Measurements from ENCODE around the gene RNF123.
"Not testable (repeated sequence)": the region's sequence is repeated elsewhere in the genome, so short reads cannot be mapped to it uniquely, and the experiment has no call there.

The RNF123 gene

DNA sequence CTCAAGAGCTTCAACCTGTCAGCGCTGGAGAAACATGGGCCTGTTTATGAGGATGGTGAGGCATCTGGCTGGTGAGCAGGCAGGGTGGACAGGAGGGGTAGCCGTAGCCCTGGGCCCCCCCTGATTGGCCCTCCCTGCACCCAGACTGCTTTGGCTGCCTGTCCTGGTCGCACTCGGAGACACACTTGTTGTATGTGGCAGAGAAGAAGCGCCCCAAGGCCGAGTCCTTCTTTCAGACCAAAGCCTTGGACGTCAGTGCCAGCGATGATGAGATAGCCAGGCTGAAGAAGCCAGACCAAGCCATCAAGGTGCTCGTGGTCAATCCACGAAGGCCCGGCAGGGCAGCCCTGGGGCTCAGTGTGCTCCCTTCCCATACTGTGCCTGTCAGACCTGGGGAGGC lies 13.4 kb upstream of the RNF123 start:
- TF ChIP-seq, protein P1, sequence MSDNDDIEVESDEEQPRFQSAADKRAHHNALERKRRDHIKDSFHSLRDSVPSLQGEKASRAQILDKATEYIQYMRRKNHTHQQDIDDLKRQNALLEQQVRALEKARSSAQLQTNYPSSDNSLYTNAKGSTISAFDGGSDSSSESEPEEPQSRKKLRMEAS (IDR thresholded peaks at IDR 0.05; ENCODE audit: low read depth, low read length): no peak
- TF ChIP-seq, protein P2, sequence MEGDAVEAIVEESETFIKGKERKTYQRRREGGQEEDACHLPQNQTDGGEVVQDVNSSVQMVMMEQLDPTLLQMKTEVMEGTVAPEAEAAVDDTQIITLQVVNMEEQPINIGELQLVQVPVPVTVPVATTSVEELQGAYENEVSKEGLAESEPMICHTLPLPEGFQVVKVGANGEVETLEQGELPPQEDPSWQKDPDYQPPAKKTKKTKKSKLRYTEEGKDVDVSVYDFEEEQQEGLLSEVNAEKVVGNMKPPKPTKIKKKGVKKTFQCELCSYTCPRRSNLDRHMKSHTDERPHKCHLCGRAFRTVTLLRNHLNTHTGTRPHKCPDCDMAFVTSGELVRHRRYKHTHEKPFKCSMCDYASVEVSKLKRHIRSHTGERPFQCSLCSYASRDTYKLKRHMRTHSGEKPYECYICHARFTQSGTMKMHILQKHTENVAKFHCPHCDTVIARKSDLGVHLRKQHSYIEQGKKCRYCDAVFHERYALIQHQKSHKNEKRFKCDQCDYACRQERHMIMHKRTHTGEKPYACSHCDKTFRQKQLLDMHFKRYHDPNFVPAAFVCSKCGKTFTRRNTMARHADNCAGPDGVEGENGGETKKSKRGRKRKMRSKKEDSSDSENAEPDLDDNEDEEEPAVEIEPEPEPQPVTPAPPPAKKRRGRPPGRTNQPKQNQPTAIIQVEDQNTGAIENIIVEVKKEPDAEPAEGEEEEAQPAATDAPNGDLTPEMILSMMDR (IDR thresholded peaks at IDR 0.05; ENCODE audit: low read depth, low read length): no peak
- TF ChIP-seq POLR2A (IDR thresholded peaks at IDR 0.05; ENCODE audit: extremely low read depth, insufficient read length) (no peak), MYC (IDR thresholded peaks at IDR 0.05; ENCODE audit: low read depth, low read length) (no peak)
- no peak overlapping the region for H3K4me3 ChIP-seq (ENCODE audit: low read depth, low read length)
- no peak for DNase-seq (ENCODE audit: low read depth)

DNA sequence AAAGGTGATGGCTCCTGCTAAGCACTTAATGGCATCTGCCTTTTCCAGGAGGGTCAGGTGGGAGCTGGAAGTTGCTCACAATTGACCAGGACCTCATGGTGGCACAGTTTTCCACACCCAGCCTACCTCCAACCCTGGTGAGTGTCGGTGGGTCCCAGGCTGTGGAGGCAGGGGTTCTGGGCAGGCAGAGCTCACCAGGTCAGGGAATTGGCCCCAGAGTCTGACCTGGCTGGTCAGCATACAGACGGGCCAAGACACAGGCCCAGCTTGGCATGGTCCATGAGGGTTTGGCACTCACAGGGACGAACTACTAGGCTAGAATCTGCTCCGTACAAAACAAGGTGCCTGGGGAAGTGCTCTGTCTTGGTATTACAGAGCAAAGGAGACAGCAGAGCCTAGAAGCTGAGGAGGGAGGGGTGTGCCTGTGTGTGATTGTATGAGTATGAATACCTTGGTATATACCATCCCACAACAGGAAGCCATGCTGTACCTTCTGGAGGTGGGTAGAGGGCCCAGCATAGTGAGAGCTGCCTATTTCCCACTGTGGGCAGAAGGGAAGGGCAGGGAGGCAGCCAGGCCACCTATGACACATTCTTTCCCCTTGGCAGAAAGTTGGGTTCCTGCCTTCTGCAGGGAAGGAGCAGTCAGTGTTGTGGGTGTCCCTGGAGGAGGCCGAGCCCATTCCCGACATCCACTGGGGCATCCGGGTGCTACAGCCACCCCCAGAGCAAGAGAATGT lies 8.7 kb upstream of the RNF123 start:
- H3K4me3 ChIP-seq (ENCODE audit: low read depth, low read length): no peak overlapping the region
- no peak for TF ChIP-seq MYC (IDR thresholded peaks at IDR 0.05; ENCODE audit: low read depth, low read length)
- TF ChIP-seq POLR2A (IDR thresholded peaks at IDR 0.05; ENCODE audit: extremely low read depth, insufficient read length): no peak
- TF ChIP-seq, protein P2 (IDR thresholded peaks at IDR 0.05; ENCODE audit: low read depth, low read length): no peak
- DNase-seq (ENCODE audit: low read depth): no peak

DNA sequence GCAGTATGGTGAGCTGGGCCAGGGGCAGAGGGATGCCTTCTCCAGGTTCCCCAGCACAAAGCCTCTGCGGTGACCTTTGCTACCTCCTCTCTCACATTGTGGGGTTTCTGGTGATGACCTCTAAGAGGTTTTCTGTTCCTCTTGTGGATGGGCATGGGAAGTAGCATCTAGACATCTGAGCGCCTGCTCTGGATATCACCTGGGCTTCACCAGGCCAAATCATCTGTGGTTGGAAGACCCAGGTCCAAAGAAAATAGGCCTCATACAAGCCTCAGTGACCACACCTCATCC lies 8.2 kb upstream of the RNF123 start:
- TF ChIP-seq, protein P1 (IDR thresholded peaks at IDR 0.05; ENCODE audit: low read depth, low read length): no peak
- DNase-seq (ENCODE audit: low read depth): no peak
- no peak overlapping the region for H3K4me3 ChIP-seq (ENCODE audit: low read depth, low read length)

DNA sequence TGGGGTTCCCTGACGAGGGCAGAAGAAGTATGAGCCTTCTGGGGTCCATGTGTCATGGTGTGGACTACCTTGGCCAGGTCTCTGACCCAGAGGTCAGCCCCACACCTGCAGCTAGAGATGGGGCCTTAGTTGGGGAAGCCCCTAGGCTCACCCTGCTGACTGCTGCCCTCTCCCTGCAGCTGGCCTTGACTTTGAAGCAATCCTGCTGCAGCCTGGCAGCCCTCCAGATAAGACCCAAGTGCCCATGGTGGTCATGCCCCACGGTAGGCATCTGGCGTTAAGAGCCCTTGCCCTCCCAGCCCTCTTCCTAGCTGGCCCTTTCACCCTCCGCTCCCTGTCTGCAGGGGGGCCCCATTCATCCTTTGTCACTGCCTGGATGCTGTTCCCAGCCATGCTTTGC lies 7.8 kb upstream of the RNF123 start:
- DNase-seq (ENCODE audit: low read depth): no peak
- H3K4me3 ChIP-seq (ENCODE audit: low read depth, low read length): no peak overlapping the region
- TF ChIP-seq MYC (IDR thresholded peaks at IDR 0.05; ENCODE audit: low read depth, low read length): no peak
- TF ChIP-seq, protein P1 (IDR thresholded peaks at IDR 0.05; ENCODE audit: low read depth, low read length): no peak
- TF ChIP-seq, protein P2 (IDR thresholded peaks at IDR 0.05; ENCODE audit: low read depth, low read length): no peak
- no peak for TF ChIP-seq POLR2A (IDR thresholded peaks at IDR 0.05; ENCODE audit: extremely low read depth, insufficient read length)

DNA sequence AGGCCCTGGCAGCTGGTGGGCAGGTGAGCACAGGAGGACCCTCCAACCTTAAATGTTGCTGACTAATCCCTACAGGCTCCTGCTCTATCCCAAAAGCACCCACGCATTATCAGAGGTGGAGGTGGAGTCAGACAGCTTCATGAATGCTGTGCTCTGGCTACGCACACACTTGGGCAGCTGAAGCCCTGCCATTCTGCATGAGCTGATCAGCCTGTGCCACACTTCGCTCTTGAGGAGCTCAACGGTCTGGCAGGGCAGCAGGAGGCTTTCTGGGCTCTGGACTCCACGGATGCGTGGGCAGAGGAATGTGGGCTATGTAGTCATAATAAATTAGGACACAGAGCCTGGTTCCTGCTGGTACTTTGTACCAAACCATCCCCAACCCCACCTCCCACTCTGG lies 6.2 kb upstream of the RNF123 start:
- TF ChIP-seq, protein P1 (IDR thresholded peaks at IDR 0.05; ENCODE audit: low read depth, low read length): no peak
- TF ChIP-seq, protein P2 (IDR thresholded peaks at IDR 0.05; ENCODE audit: low read depth, low read length): no peak
- TF ChIP-seq POLR2A (IDR thresholded peaks at IDR 0.05; ENCODE audit: extremely low read depth, insufficient read length) (no peak), MYC (IDR thresholded peaks at IDR 0.05; ENCODE audit: low read depth, low read length) (no peak)
- DNase-seq (ENCODE audit: low read depth): no peak
- H3K4me3 ChIP-seq (ENCODE audit: low read depth, low read length): no peak overlapping the region

DNA sequence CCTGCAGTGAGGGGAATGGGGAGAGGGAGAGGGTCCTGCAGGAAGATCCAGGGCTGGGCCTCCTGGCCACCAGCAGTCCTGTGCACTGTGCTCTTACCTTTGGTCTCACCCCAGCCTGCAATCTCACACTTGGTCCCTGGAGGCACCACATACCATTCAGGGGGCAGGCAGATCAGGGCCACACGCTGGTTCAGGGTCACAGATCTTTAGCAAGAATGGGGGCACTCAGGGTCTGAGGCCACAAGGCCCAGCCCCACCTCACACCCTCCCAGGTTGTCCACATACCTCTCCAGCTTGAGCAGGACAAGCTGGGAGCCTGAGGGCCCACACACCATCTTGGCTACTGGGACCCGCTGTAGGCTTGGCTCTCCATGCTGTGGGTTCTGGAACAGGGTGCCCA lies 4.9 kb upstream of the RNF123 start:
- DNase-seq (ENCODE audit: low read depth); H3K4me3 ChIP-seq (ENCODE audit: low read depth, low read length): not testable (repeated sequence)

DNA sequence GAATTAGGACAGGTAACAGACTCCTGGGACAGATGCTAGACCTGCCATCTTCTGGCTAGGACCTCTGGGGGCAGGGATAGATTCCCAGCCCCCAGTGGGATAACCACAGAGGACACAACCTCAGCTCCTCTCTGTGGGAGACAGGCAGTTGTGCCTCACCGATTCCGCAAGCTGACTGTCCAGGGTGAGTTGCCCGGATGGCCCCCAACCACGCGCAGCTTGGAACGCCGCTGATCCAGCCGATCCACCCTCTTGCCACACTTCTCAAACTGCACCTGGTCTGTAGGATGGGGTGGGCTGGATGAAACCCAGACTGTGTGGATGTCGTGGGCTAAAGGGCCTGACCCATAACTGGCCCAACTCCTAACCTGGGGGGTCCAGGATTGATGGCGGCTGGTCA lies 4.3 kb upstream of the RNF123 start:
- DNase-seq (ENCODE audit: low read depth); H3K4me3 ChIP-seq (ENCODE audit: low read depth, low read length): not testable (repeated sequence)

DNA sequence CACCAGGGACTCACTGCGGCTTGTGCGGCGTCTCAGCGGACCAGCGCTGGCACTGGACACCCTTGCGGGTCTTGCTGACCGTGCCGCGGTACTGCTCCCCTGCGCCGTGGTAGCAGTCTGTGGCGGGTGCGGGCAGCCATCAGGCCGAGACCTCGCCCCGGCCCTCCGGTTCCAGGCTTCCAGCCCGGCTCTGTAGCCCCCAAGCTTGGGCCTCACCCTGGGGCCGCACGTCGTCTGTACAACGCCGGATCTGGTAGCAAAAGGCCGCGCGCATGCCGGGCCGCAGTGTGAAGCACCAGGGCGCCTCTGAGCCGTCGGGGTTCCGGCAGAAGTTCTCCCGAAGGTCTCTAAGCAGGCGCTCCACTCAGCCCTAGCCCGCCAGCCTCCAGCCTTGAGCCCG lies 3.5 kb upstream of the RNF123 start:
- not testable (repeated sequence) for DNase-seq (ENCODE audit: low read depth); H3K4me3 ChIP-seq (ENCODE audit: low read depth, low read length)

DNA sequence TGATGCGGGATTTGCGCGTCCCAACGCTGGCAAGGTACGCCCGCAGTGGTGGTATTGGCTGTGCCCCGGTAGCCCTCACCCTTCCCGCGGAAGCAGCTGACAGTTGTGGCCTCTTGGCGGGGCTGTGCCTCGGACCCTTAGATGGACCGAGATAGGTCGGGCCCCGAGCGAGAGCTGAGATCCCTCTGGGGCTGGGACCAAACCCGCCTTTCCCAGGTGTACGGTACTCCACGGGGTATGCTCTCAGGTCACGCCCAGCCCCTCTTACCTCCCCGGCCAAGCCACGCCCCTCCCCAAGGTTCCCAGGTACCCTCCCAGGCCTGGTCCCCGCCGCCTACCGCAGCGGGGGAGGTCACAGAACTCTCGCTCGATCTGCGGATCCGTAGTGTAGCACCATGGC lies 3.0 kb upstream of the RNF123 start:
- DNase-seq (ENCODE audit: low read depth); H3K4me3 ChIP-seq (ENCODE audit: low read depth, low read length): not testable (repeated sequence)

DNA sequence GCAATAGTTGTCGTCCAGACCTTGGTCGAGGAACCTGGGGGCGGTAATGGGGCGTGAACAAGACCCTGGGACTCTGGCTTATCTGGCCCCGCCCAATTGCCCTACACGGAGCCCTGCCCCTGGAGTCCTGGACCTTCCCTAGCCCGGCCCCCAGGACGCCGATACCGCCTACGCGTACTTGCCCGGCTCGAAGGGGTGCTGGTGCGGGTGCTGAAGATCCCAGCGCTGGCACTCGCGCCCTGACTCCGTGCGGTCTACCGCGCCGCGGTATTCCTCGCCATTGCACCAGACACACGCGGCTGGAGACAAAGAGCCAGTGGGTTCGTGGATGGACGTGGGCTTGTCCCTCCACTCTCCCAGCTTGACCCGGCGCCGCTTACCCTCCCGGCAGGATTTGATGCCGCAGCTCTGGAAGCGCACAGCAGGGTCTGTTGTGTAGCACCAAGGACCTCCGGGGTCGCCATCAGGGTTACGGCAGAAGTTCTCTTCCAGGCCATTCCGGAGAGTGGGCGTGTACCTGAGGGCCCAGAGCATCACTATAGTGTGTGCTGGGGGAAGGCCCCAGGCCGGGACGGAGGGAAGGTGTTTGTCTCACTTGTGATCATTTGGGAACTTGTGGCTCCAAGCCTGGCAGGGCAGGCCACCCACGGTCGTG lies 2.5 kb upstream of the RNF123 start:
- not testable (repeated sequence) for H3K4me3 ChIP-seq (ENCODE audit: low read depth, low read length); DNase-seq (ENCODE audit: low read depth)

DNA sequence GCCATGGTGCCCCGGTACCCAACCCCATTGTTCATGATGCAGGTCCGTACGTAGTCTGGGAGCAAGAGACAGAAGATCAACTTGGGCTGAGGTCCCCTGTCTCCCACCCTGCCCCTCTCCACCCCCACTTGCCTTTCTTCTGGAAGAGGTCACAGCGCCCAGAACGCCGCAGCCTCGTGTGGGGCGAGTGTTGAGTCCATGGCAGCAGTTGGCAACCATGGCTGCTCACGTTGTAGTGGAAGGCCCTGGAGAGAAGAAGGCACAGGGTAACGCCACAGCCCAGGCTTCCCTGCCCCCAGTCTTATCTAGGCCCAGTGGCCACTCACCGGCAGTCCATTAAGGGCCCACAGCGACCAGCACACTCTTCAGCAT lies 1.9 kb upstream of the RNF123 start:
- H3K4me3 ChIP-seq (ENCODE audit: low read depth, low read length); DNase-seq (ENCODE audit: low read depth): not testable (repeated sequence)

Measured in NB4 (cell line).